ENCODE measurements around the gene HLA-DOA. TPM values are rescaled to one million over a fixed set of nuclear protein-coding genes. Genes with fewer than 3 reads are reported as not detected.

The HLA-DOA gene
- total and polyA plus RNA-seq, 9 donors: 1.1 to 25.3 (median 6.4) TPM

- Histone ChIP-seq H3K27ac (no peak overlapping the region), H3K4me1 (ENCODE audit: insufficient read depth) (peaks cover 1% of the 10 kb centered on the region), H3K27me3 (no peaks in the 10 kb centered on the region), H3K36me3 (peaks cover 3% of the 10 kb centered on the region), H3K4me3 (no peak overlapping the region), H3K9me3 (no peaks in the 10 kb centered on the region)
- TF ChIP-seq EP300 (IDR thresholded peaks at IDR 0.05) (no peak), POLR2A (IDR thresholded peaks at IDR 0.05) (no peak)
- TF ChIP-seq, protein P1, sequence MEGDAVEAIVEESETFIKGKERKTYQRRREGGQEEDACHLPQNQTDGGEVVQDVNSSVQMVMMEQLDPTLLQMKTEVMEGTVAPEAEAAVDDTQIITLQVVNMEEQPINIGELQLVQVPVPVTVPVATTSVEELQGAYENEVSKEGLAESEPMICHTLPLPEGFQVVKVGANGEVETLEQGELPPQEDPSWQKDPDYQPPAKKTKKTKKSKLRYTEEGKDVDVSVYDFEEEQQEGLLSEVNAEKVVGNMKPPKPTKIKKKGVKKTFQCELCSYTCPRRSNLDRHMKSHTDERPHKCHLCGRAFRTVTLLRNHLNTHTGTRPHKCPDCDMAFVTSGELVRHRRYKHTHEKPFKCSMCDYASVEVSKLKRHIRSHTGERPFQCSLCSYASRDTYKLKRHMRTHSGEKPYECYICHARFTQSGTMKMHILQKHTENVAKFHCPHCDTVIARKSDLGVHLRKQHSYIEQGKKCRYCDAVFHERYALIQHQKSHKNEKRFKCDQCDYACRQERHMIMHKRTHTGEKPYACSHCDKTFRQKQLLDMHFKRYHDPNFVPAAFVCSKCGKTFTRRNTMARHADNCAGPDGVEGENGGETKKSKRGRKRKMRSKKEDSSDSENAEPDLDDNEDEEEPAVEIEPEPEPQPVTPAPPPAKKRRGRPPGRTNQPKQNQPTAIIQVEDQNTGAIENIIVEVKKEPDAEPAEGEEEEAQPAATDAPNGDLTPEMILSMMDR (IDR thresholded peaks at IDR 0.05): no peak
- 59 to 68% (median 67%) methylated on average over 1 of the region's 1 CpG for WGBS, 3 donors
- intact Hi-C loops (cut with DNase I): loop anchor here (2.0 to 5.0 kb wide), 4 partner anchors 46 to 96 kb away; no protein-coding TSS in a partner anchor
- DNase-seq: no peak
Measured at GRCh38 chr6:32983493-32983848, 25.9 kb downstream of the HLA-DOA start.

DNA sequence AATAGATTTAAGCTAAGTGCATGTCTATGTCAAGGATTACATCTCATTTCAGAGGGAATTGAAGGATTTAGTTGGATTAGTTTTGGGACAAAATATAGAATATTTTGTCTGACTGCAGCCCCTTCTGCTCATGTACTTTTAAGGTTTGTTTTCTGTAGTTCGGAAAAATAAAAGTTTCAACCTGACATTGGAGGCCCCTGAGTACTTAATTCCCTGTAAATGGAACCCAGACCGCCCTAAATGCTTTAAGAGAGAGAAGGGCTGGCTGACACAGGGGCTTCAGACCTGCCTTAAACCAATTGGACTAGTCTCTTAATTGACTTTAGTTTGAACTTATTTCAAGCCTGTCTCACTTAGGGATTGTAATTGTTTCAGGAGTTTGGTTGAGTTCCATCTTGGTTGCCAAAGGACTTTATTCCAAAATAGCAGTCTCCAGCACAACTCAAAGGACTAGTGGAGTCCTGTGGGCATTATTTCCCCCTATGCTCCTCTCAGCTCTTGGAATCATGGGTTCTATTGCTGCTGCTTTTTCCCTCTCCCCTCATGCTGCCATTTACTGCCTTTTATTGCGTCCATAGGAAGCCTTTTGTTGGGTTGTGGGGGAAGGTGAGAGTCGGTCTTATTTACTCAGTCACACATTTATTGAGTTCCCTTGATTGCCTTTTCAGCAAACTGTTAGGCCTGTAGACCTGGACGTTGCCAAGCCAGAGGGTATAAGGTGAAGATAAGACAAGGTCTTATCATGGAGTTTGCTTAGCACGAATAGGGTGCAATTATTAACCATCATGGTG lies 26.5 kb downstream of the HLA-DOA start:
- no peak overlapping the region for H3K27ac ChIP-seq
- no peak for DNase-seq
- peaks cover 1% of the 10 kb centered on the region for H3K4me1 ChIP-seq (ENCODE audit: insufficient read depth)
- intact Hi-C loops (cut with DNase I): loop anchor here (2.0 to 5.0 kb wide), 4 partner anchors 46 to 96 kb away; no protein-coding TSS in a partner anchor
- WGBS, 3 donors: 34 to 44% (median 38%) methylated on average over 6 of the region's 6 CpGs
- H3K36me3 ChIP-seq: peaks cover 3% of the 10 kb centered on the region
- H3K27me3 ChIP-seq: no peaks in the 10 kb centered on the region
- H3K9me3 ChIP-seq: no peaks in the 10 kb centered on the region
- no peak for TF ChIP-seq EP300 (IDR thresholded peaks at IDR 0.05)
- TF ChIP-seq POLR2A (IDR thresholded peaks at IDR 0.05): no peak
- TF ChIP-seq, protein P1 (IDR thresholded peaks at IDR 0.05): no peak
- no peak overlapping the region for H3K4me3 ChIP-seq

DNA sequence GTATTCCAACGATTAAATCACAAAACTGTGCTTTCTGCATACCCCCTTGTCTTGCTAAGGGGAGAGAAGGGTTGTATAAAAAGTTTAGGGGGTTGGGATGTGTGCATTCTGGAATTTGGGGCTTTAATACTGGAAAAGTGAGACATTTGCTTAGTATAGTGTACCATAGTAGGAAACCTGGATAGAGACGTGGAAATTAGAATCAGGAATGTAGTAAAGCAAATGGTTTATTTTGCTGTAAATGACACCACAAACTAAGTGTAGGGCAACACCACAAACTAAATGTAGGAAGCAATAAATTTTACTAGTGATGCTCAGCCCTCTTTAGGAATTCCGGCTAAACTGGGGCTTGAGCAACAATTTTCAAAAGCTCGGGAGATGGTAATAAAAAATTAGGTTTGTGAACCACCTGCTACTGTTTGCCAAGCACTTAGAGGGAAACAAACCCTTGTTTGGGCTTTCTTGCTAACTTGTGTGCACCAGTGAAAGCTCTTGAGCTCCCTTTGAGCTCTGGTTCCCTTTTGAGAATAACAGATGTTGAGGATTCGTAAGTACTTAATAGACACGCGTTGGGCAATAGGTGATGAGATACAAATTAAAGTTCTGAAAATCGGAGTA lies 27.2 kb downstream of the HLA-DOA start:
- no peak overlapping the region for H3K4me3 ChIP-seq
- no peak overlapping the region for H3K27ac ChIP-seq
- peaks cover 3% of the 10 kb centered on the region for H3K36me3 ChIP-seq
- 22 to 35% (median 27%) methylated on average over 8 of the region's 8 CpGs for WGBS, 3 donors
- no peak for TF ChIP-seq POLR2A (IDR thresholded peaks at IDR 0.05)
- TF ChIP-seq, protein P1 (IDR thresholded peaks at IDR 0.05): no peak
- no peak for TF ChIP-seq EP300 (IDR thresholded peaks at IDR 0.05)
- intact Hi-C loops (cut with DNase I): loop anchor here (2.0 to 5.0 kb wide), 4 partner anchors 45 to 95 kb away; no protein-coding TSS in a partner anchor
- H3K4me1 ChIP-seq (ENCODE audit: insufficient read depth): peaks cover 1% of the 10 kb centered on the region
- no peak for DNase-seq
- H3K9me3 ChIP-seq: no peaks in the 10 kb centered on the region
- H3K27me3 ChIP-seq: no peaks in the 10 kb centered on the region

GRCh38 chr6:32980488-32981038 lies 28.8 kb downstream of the HLA-DOA start:
- TF ChIP-seq, protein P1 (IDR thresholded peaks at IDR 0.05): no peak
- TF ChIP-seq POLR2A (IDR thresholded peaks at IDR 0.05) (no peak), EP300 (IDR thresholded peaks at IDR 0.05) (no peak)
- peaks cover 3% of the 10 kb centered on the region for H3K36me3 ChIP-seq
- intact Hi-C loops (cut with DNase I): loop anchor here (5.0 kb wide), 3 partner anchors 43 to 93 kb away; no protein-coding TSS in a partner anchor
- H3K4me1 ChIP-seq (ENCODE audit: insufficient read depth): peaks cover 1% of the 10 kb centered on the region
- H3K27ac ChIP-seq: no peak overlapping the region
- DNase-seq: no peak
- H3K9me3 ChIP-seq: no peaks in the 10 kb centered on the region
- no peak overlapping the region for H3K4me3 ChIP-seq
- 62 to 63% (median 62%) methylated on average over 11 of the region's 11 CpGs for WGBS, 3 donors
- no peaks in the 10 kb centered on the region for H3K27me3 ChIP-seq

Measured in ovary (tissue), 9 donors.